GM23248 (cell line): ENCODE measurements around the gene YAF2. TPM values are rescaled to one million over a fixed set of nuclear protein-coding genes. Genes with fewer than 3 reads are reported as not detected.

Experiments used
- DNase-seq: peaks from one replicate; pipeline ENCODE4 v3.0.0-alpha.2; 2015
- H2AFZ ChIP-seq: fragments of 200-600 bp; sonication (generic); 2 replicates; pipeline ENCODE4 v1.6.1; 2016; ENCODE audit warnings: antibody characterized with exemption
- H3F3A ChIP-seq: fragments of 200-600 bp; sonication (generic); 2 replicates; pipeline ENCODE4 v1.6.1; 2016; ENCODE audit warnings: mild to moderate bottlenecking, antibody characterized with exemption, mixed run types; ENCODE audit not compliant: insufficient read depth
- H3K27ac ChIP-seq: fragments of 200-600 bp; sonication (generic); 2 replicates; pipeline ENCODE4 v1.5.1; 2016; ENCODE audit warnings: mild to moderate bottlenecking
- H3K27me3 ChIP-seq: fragments of 200-600 bp; sonication (generic); replicated peaks from 2 replicates; pipeline ENCODE4 v1.6.1; 2016; ENCODE audit warnings: mild to moderate bottlenecking; ENCODE audit not compliant: insufficient read depth
- H3K36me3 ChIP-seq: fragments of 200-600 bp; sonication (generic); 2 replicates; pipeline ENCODE4 v1.6.1; 2016; ENCODE audit warnings: low read depth, mild to moderate bottlenecking
- H3K4me1 ChIP-seq: fragments of 200-600 bp; sonication (generic); 2 replicates; pipeline ENCODE4 v1.6.1; 2016; ENCODE audit warnings: mild to moderate bottlenecking; ENCODE audit not compliant: insufficient read depth
- H3K4me2 ChIP-seq: fragments of 200-600 bp; sonication (generic); one replicate; pipeline ENCODE4 v1.6.1; 2016; ENCODE audit warnings: mild to moderate bottlenecking; ENCODE audit not compliant: unreplicated experiment
- H3K4me3 ChIP-seq: fragments of 200-600 bp; sonication (generic); 2 replicates; pipeline ENCODE4 v1.5.1; 2016; ENCODE audit warnings: mild to moderate bottlenecking
- H3K79me2 ChIP-seq: fragments of 200-600 bp; sonication (generic); 2 replicates; pipeline ENCODE4 v1.6.1; 2016; ENCODE audit warnings: mild to moderate bottlenecking; ENCODE audit not compliant: insufficient read depth
- H3K9ac ChIP-seq: fragments of 200-600 bp; sonication (generic); 2 replicates; pipeline ENCODE4 v1.6.1; 2016; ENCODE audit warnings: mild to moderate bottlenecking
- H3K9me2 ChIP-seq: fragments of 200-600 bp; sonication (generic); 2 replicates; pipeline ENCODE4 v1.6.1; 2016; ENCODE audit warnings: mixed run types, mild to moderate bottlenecking, moderate library complexity; ENCODE audit not compliant: insufficient read depth
- H3K9me3 ChIP-seq: fragments of 200-600 bp; sonication (generic); one replicate; pipeline ENCODE4 v1.6.1; 2017; ENCODE audit warnings: low read depth
- H4K20me1 ChIP-seq: fragments of 200-600 bp; sonication (generic); 2 replicates; pipeline ENCODE4 v1.6.0; 2016; ENCODE audit not compliant: insufficient read depth
- EZH2 ChIP-seq: fragments of 200-600 bp; sonication (generic); IDR thresholded peaks from 2 replicates; pipeline ENCODE4 v1.6.1; 2018; ENCODE audit warnings: antibody characterized with exemption, mild to moderate bottlenecking; ENCODE audit not compliant: insufficient read depth, poor library complexity, severe bottlenecking
- EZH2phosphoT487 ChIP-seq: fragments of 200-600 bp; sonication (generic); IDR thresholded peaks from 2 replicates; pipeline ENCODE4 v1.6.1; 2018; ENCODE audit warnings: antibody characterized with exemption, moderate library complexity, mild to moderate bottlenecking, low read depth; ENCODE audit not compliant: insufficient read depth
- WGBS, 2 experiments: methylation state at CpG; one replicate each; pipeline ENCODE4 v1.1.6; 2015 to 2017; ENCODE audit warnings: low lambda C conversion rate in 2 of 2, low coverage in 1 of 2; ENCODE audit errors: missing lambda C conversion rate in 2 of 2; 5-methylcytosine and 5-hydroxymethylcytosine counted together
- in situ Hi-C: fragments of 300-500 bp; cut with MboI; formaldehyde crosslinking; loops from 2 replicates; pipeline ENCODE4 v1.15.0; 2020
- polyA plus RNA-seq: library from polyadenylated mRNA; unstranded; fragments of >200 nt; fragmentation: Nextera tagmentation; extraction: Ambion mirVana; gene quantifications from 2 replicates; pipeline ENCODE4 v1.2.1, GENCODE V29; 2016
- total RNA-seq: library from RNA; depleted of rRNA; stranded (reverse); fragments of >200 nt; shearing (Covaris generic); gene quantifications from 2 replicates; pipeline ENCODE4 v1.2.3, GENCODE V29; 2014

Gene YAF2
- total and polyA plus RNA-seq, 2 experiments from 2014 or later, result 17.0 to 21.0 TPM

DNA sequence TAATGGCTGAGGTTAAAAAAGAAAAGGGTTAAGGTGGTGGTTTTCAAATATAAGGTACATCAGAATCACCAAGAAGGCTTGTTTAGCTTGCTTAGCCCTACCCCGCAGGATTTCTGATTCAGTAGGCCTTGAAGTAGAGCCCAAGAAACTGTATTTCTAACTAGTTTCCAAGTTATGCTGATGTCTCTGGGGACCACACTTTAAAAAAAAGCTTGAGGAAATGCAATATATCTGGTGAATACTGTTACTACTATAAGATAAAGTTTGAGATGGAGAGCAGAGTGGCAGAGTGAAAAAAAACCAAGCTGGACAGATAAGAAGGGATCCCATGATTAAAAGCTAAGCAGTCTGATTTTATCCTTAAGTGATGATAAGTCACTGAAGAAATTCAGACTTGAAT lies 75.1 kb downstream of the YAF2 start:
- Histone ChIP-seq H3K9ac (no peak overlapping the region), H3F3A (peaks cover 32% of the 10 kb centered on the region), H3K9me2 (no peaks in the 10 kb centered on the region), H3K4me3 (no peak overlapping the region), H3K27ac (no peak overlapping the region), H2AFZ (no peak overlapping the region), H3K79me2 (peaks cover 44% of the 10 kb centered on the region), H3K36me3 (peaks cover 23% of the 10 kb centered on the region), H3K4me1 (peaks cover 24% of the 10 kb centered on the region), H3K9me3 (no peaks in the 10 kb centered on the region), H3K27me3 (no peaks in the 10 kb centered on the region), H3K4me2 (no peak overlapping the region), H4K20me1 (no peaks in the 10 kb centered on the region)
- WGBS, 2 experiments, result 97 to 100% methylated on average over 1 of the region's 1 CpG
- in situ Hi-C loops, result no loop called here
- DNase-seq, result no peak
- no peak for TF ChIP-seq EZH2
- no peak for TF ChIP-seq EZH2phosphoT487

DNA sequence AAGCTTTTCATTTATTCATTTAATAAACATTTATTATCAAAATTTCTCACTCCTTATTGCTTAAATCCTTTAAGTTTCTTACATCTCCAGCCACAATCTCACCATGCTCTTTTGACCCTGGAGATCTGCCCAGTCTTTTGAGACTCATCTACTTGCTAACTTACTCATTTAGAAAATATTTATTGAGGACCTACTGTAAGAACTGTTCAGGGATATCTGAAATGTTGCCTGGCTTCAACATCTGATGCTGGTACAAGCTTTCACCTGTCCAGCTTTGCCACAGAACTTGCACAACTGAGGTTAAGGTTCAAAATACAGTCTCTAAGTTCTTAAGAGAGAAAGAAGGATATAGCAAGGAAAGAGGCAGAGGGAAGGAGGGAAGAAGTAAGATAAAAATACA lies 75.9 kb downstream of the YAF2 start:
- Histone ChIP-seq H4K20me1 (no peaks in the 10 kb centered on the region), H3K9ac (no peak overlapping the region), H3K27ac (no peak overlapping the region), H3K4me3 (no peak overlapping the region), H3K9me3 (no peaks in the 10 kb centered on the region), H3K27me3 (no peaks in the 10 kb centered on the region), H3K4me2 (peak overlapping the region; percentile 21), H3K9me2 (no peaks in the 10 kb centered on the region), H3K4me1 (peaks cover 22% of the 10 kb centered on the region), H3K36me3 (peaks cover 23% of the 10 kb centered on the region), H3K79me2 (peaks cover 38% of the 10 kb centered on the region), H2AFZ (no peak overlapping the region), H3F3A (peaks cover 31% of the 10 kb centered on the region)
- in situ Hi-C loops, result no loop called here
- TF ChIP-seq EZH2phosphoT487, result no peak
- no peak for TF ChIP-seq EZH2
- DNase-seq, result peak; percentile 21

DNA sequence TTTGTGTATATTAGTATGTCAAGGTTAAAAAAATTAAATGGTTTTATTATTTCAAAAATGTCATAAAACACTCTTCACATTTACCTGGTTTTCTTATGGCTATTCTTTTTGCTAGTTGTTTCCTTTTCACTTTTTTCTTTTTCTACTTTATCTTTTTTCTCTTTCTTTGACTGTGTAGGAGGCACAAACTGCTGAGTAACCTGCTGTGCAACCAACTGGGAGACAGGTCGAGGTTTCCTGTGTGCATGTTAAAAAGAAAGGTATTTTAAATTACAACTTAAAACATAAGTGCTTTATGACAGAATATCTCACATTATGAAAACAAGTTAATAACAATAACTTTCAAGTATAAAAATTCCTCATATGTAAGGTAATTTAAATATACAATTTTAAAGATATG lies 76.5 kb downstream of the YAF2 start:
- no peaks in the 10 kb centered on the region for H4K20me1 ChIP-seq
- whole genome bisulfite sequencing, 2 experiments, result 48 to 62% methylated on average over 1 of the region's 1 CpG

DNA sequence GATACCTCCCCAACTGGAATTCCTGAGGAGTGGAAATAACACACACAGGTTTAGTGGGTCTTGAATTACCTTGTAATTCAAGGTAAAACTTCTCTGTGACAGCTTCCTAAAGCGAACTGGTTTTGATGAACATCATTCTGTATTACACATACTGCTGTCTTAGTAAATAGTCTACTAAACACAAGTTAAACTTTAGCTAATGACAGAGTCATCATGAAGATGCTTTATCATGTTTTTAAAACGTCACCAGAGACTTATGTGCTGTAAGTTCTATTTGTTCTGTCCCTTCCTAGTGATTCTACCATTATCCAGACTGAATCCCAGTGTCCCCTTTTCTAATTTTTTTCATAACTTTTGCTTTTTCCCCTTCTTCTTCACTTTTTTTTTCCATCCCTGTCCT lies 81.8 kb downstream of the YAF2 start:
- Histone ChIP-seq H3K79me2 (peaks cover 5% of the 10 kb centered on the region; the same call in 1 of the 2 replicates), H3K27me3 (no peaks in the 10 kb centered on the region), H2AFZ (no peak overlapping the region), H3K9ac (no peak overlapping the region), H3K4me1 (no peaks in the 10 kb centered on the region), H3K9me2 (no peaks in the 10 kb centered on the region), H3K4me3 (no peak overlapping the region), H3K9me3 (no peaks in the 10 kb centered on the region), H3K36me3 (peaks cover 23% of the 10 kb centered on the region), H4K20me1 (no peaks in the 10 kb centered on the region), H3K27ac (no peak overlapping the region), H3K4me2 (no peak overlapping the region), H3F3A (no peaks in the 10 kb centered on the region)
- in situ Hi-C loops, result no loop called here
- no peak for TF ChIP-seq EZH2
- TF ChIP-seq EZH2phosphoT487, result no peak
- 69 to 73% methylated on average over 2 of the region's 2 CpGs for WGBS, 2 experiments
- no peak for DNase-seq

More for the DNA sequence above, 76.5 kb downstream of the YAF2 start:
- H3K4me2 ChIP-seq, result no peak overlapping the region
- H3K27ac ChIP-seq, result no peak overlapping the region
- peaks cover 23% of the 10 kb centered on the region for H3K36me3 ChIP-seq
- no peak overlapping the region for H3K9ac ChIP-seq
- H3F3A ChIP-seq, result peaks cover 25% of the 10 kb centered on the region
- no peak overlapping the region for H2AFZ ChIP-seq
- H3K4me1 ChIP-seq, result peaks cover 16% of the 10 kb centered on the region
- no peaks in the 10 kb centered on the region for H3K9me3 ChIP-seq
- peaks cover 38% of the 10 kb centered on the region for H3K79me2 ChIP-seq
- TF ChIP-seq EZH2phosphoT487 (no peak), EZH2 (no peak)
- no peak for DNase-seq
- no peaks in the 10 kb centered on the region for H3K27me3 ChIP-seq
- H3K4me3 ChIP-seq, result no peak overlapping the region
- in situ Hi-C loops, result no loop called here
- H3K9me2 ChIP-seq, result no peaks in the 10 kb centered on the region
